Liver (tissue), 9 donors: ENCODE measurements around the gene NLGN3. TPM values are rescaled to one million over a fixed set of nuclear protein-coding genes. Genes with fewer than 3 reads are reported as not detected.

ENCODE experiments used
- DNase-seq: peaks from one replicate; pipeline ENCODE4 v3.0.0-alpha.2; 2017; ENCODE audit warnings: low spot score
- H3K27ac ChIP-seq, 2 donors: one replicate each; pipeline ENCODE4 v1.7.0; 2013; ENCODE audit warnings: inconsistent platforms in 2 of 2, low read length in 2 of 2, control low read depth in 1 of 2, low read depth in 1 of 2, mild to moderate bottlenecking in 1 of 2
- H3K27me3 ChIP-seq, 4 donors: one replicate each; pipeline versions ENCODE4 v1.6.1 to v1.7.0; 2013; ENCODE audit warnings: low read length in 3 of 4, inconsistent platforms in 1 of 4, mild to moderate bottlenecking in 1 of 4, moderate library complexity in 1 of 4; ENCODE audit not compliant: control insufficient read depth in 4 of 4, insufficient read depth in 4 of 4
- H3K36me3 ChIP-seq, 4 donors: one replicate each; pipeline versions ENCODE4 v1.6.1 to v1.7.0; 2013; ENCODE audit warnings: low read length in 3 of 4, mild to moderate bottlenecking in 3 of 4, low read depth in 1 of 4, moderate library complexity in 1 of 4; ENCODE audit not compliant: control insufficient read depth in 4 of 4, insufficient read depth in 3 of 4
- H3K4me1 ChIP-seq, 4 donors: one replicate each; pipeline versions ENCODE4 v1.6.1 to v1.7.0; 2013; ENCODE audit warnings: low read length in 3 of 4, mild to moderate bottlenecking in 3 of 4, moderate library complexity in 1 of 4; ENCODE audit not compliant: control insufficient read depth in 4 of 4, insufficient read depth in 4 of 4
- H3K4me3 ChIP-seq, 3 donors: one replicate each; pipeline versions ENCODE4 v1.6.1 to v1.7.0; 2013; ENCODE audit warnings: low read length in 3 of 3, control low read depth in 1 of 3, low read depth in 1 of 3, mild to moderate bottlenecking in 1 of 3
- H3K9ac ChIP-seq, 2 donors: one replicate each; pipeline ENCODE4 v1.7.0; 2013; ENCODE audit warnings: low read length in 2 of 2, mild to moderate bottlenecking in 2 of 2, moderate library complexity in 2 of 2, control low read depth in 1 of 2, low read depth in 1 of 2
- H3K9me3 ChIP-seq, 4 donors: one replicate each; pipeline versions ENCODE4 v1.6.1 to v1.7.0; 2013; ENCODE audit warnings: low read length in 3 of 4; ENCODE audit not compliant: control insufficient read depth in 4 of 4
- ATF3 ChIP-seq: IDR thresholded peaks from 2 replicates; pipeline ENCODE4 v1.6.1; 2016; ENCODE audit warnings: antibody characterized with exemption
- CTCF ChIP-seq: fragments of 150-350 bp; IDR thresholded peaks from 2 replicates; pipeline ENCODE4 v1.5.1; 2017; ENCODE audit warnings: improper control_type of control experiment, low read depth, low read length; ENCODE audit not compliant: missing input control
- EGR1 ChIP-seq, 2 donors: IDR thresholded peaks; 2 replicates each; pipeline ENCODE4 v1.6.1; 2016 to 2018; ENCODE audit warnings: antibody characterized with exemption in 2 of 2, low read depth in 2 of 2
- FOXA1 ChIP-seq: IDR thresholded peaks from 2 replicates; pipeline ENCODE4 v1.6.1; 2016; ENCODE audit warnings: antibody characterized with exemption
- FOXA2 ChIP-seq: IDR thresholded peaks from 2 replicates; pipeline ENCODE4 v1.6.1; 2016; ENCODE audit warnings: antibody characterized with exemption
- GABPA ChIP-seq, 2 donors: IDR thresholded peaks in 1 of 2; conservative IDR thresholded peaks in 1 of 2; 2 replicates each; pipeline ENCODE4 v1.6.1; 2016; ENCODE audit warnings: antibody characterized with exemption in 2 of 2, mild to moderate bottlenecking in 1 of 2, moderate library complexity in 1 of 2
- HNF4A ChIP-seq, 2 donors: conservative IDR thresholded peaks; 2 replicates each; pipeline ENCODE4 v1.6.1; 2016; ENCODE audit warnings: antibody characterized with exemption in 2 of 2, mild to moderate bottlenecking in 2 of 2
- HNF4G ChIP-seq: IDR thresholded peaks from 2 replicates; pipeline ENCODE4 v1.6.1; 2016; ENCODE audit warnings: antibody characterized with exemption
- JUND ChIP-seq, 2 donors: IDR thresholded peaks; 2 replicates each; pipeline ENCODE4 v1.6.1; 2016; ENCODE audit warnings: antibody characterized with exemption in 2 of 2
- MAX ChIP-seq: IDR thresholded peaks from 2 replicates; pipeline ENCODE4 v1.6.1; 2016; ENCODE audit warnings: antibody characterized with exemption
- NR2F2 ChIP-seq: IDR thresholded peaks from 2 replicates; pipeline ENCODE4 v1.6.1; 2016; ENCODE audit warnings: antibody characterized with exemption
- RAD21 ChIP-seq, 2 donors: IDR thresholded peaks; 2 replicates each; pipeline ENCODE4 v1.6.1; 2016; ENCODE audit warnings: antibody characterized with exemption in 2 of 2, mild to moderate bottlenecking in 2 of 2
- REST ChIP-seq: IDR thresholded peaks from 2 replicates; pipeline ENCODE4 v1.6.1; 2016; ENCODE audit warnings: antibody characterized with exemption, mild to moderate bottlenecking
- RXRA ChIP-seq, 2 donors: IDR thresholded peaks; 2 replicates each; pipeline ENCODE4 v1.6.1; 2017 to 2018; ENCODE audit warnings: antibody characterized with exemption in 2 of 2, mild to moderate bottlenecking in 1 of 2
- SP1 ChIP-seq: IDR thresholded peaks from 2 replicates; pipeline ENCODE4 v1.6.1; 2018; ENCODE audit warnings: antibody characterized with exemption, mild to moderate bottlenecking
- TAF1 ChIP-seq: conservative IDR thresholded peaks from 2 replicates; pipeline ENCODE4 v1.6.1; 2016; ENCODE audit warnings: antibody characterized with exemption, mild to moderate bottlenecking
- YY1 ChIP-seq: IDR thresholded peaks from 2 replicates; pipeline ENCODE4 v1.6.1; 2016; ENCODE audit warnings: antibody characterized with exemption, mild to moderate bottlenecking
- ZBTB33 ChIP-seq: IDR thresholded peaks from 2 replicates; pipeline ENCODE4 v1.6.1; 2016; ENCODE audit warnings: antibody characterized with exemption
- WGBS: extraction: QIAGEN DNeasy Blood & Tissue Kit; methylation state at CpG from one replicate; pipeline ENCODE4 v1.1.7; 2013; 5-methylcytosine and 5-hydroxymethylcytosine counted together
- polyA plus RNA-seq, 2 donors: library from polyadenylated mRNA; stranded (reverse) in 1 of 2; unstranded in 1 of 2; fragments of 200-250 nt in 1 of 2; fragments of >200 nt in 1 of 2; fragmentation: Nextera tagmentation in 1 of 2; extraction: Ambion mirVana in 1 of 2; gene quantifications; one replicate each; pipeline versions ENCODE4 v1.2.1 to v1.2.3, GENCODE V29; 2013 to 2015
- total RNA-seq, 2 donors: library from RNA; depleted of rRNA; stranded (reverse); fragments of >200 nt; gene quantifications; one replicate each; pipeline ENCODE4 v1.2.3, GENCODE V29; 2014
- donor health status: healthy.
- donor health status: healthy.
- donor health status: healthy.
- donor health status: healthy.
- donor health status: healthy.

NLGN3 gene
- total and polyA plus RNA-seq, 4 donors = 0.11 to 0.23 (median 0.15) TPM

- no peaks in the 10 kb centered on the region for H3K36me3 ChIP-seq
- H3K4me1 ChIP-seq = no peaks in the 10 kb centered on the region
- no peak overlapping the region for H3K4me3 ChIP-seq
- no peak overlapping the region for H3K27ac ChIP-seq
- WGBS = 75% methylated on average over 7 of the region's 7 CpGs
- no peak overlapping the region for H3K9ac ChIP-seq
- TF ChIP-seq JUND (IDR thresholded peaks at IDR 0.05) (no peak), FOXA2 (no peak), REST (no peak), MAX (no peak), YY1 (no peak), EGR1 (IDR thresholded peaks at IDR 0.05; ENCODE audit: low read depth in 2 of 2) (no peak), SP1 (no peak), ZBTB33 (no peak), GABPA (IDR thresholded peaks at IDR 0.05 in 1 of 2, conservative IDR thresholded peaks at IDR 0.05 in 1 of 2) (no peak), FOXA1 (no peak), HNF4G (no peak), ATF3 (no peak), TAF1 (no peak), CTCF (no peak), RXRA (IDR thresholded peaks at IDR 0.05) (no peak), RAD21 (IDR thresholded peaks at IDR 0.05) (no peak), NR2F2 (no peak), HNF4A (conservative IDR thresholded peaks at IDR 0.05) (no peak)
- no peaks in the 10 kb centered on the region for H3K27me3 ChIP-seq
- no peaks in the 10 kb centered on the region for H3K9me3 ChIP-seq
- DNase-seq = no peak
Observed at GRCh38 chrX:71151366-71151765, 6.7 kb downstream of the NLGN3 start.
